Astrocyte (in vitro differentiated cells and primary cell): Measurements from ENCODE around the gene SAMD4A. TPM values are rescaled to one million over a fixed set of nuclear protein-coding genes. Genes with fewer than 3 reads are reported as not detected.

Experiments used
- DNase-seq: peaks from one replicate; pipeline ENCODE4 v3.0.0-alpha.2; 2010; ENCODE audit warnings: low read depth
- FAIRE-seq: peaks from 2 replicates; lab custom pipeline; 2011; peaks lifted over from hg19 to GRCh38; lab: Jason Lieb, UNC
- H2AFZ ChIP-seq: 2 replicates; pipeline ENCODE4 v1.6.0; 2012; ENCODE audit warnings: low read depth, low read length, inconsistent platforms
- H3K27ac ChIP-seq: 2 replicates; pipeline ENCODE4 v1.5.1; 2011; ENCODE audit warnings: low read depth, low read length, inconsistent platforms
- H3K27me3 ChIP-seq: 2 replicates; pipeline ENCODE4 v1.6.0; 2011; ENCODE audit warnings: low read length, inconsistent platforms; ENCODE audit not compliant: insufficient read depth
- H3K36me3 ChIP-seq: 2 replicates; pipeline ENCODE4 v1.5.1; 2011; ENCODE audit warnings: low read length, inconsistent platforms; ENCODE audit not compliant: insufficient read depth
- H3K4me1 ChIP-seq: 2 replicates; pipeline ENCODE4 v1.5.1; 2011; ENCODE audit warnings: low read length, inconsistent platforms; ENCODE audit not compliant: insufficient read depth
- H3K4me2 ChIP-seq: 2 replicates; pipeline ENCODE4 v1.6.0; 2012; ENCODE audit warnings: low read length, inconsistent platforms
- H3K4me3 ChIP-seq: 2 replicates; pipeline ENCODE4 v1.5.1; 2011; ENCODE audit warnings: low read depth, mild to moderate bottlenecking, low read length, inconsistent platforms; ENCODE audit not compliant: insufficient read depth
- H3K79me2 ChIP-seq: 2 replicates; pipeline ENCODE4 v1.6.0; 2012; ENCODE audit warnings: mild to moderate bottlenecking, low read length, inconsistent platforms; ENCODE audit not compliant: insufficient read depth
- H3K9ac ChIP-seq: 2 replicates; pipeline ENCODE4 v1.6.0; 2012; ENCODE audit warnings: mild to moderate bottlenecking, low read length, inconsistent platforms
- H3K9me3 ChIP-seq: 2 replicates; pipeline ENCODE4 v1.5.1; 2012; ENCODE audit warnings: low read depth, mild to moderate bottlenecking, low read length, inconsistent platforms; ENCODE audit not compliant: insufficient read depth
- H4K20me1 ChIP-seq: 2 replicates; pipeline ENCODE4 v1.6.0; 2012; ENCODE audit warnings: low read length, inconsistent platforms; ENCODE audit not compliant: insufficient read depth
- H3K27ac Mint-ChIP-seq: one replicate; pipeline ENCODE4 v1.8.0; 2021; ENCODE audit warnings: mild to moderate bottlenecking, mixed read lengths; ENCODE audit not compliant: unreplicated experiment
- H3K27me3 Mint-ChIP-seq: one replicate; pipeline ENCODE4 v1.8.0; 2021; ENCODE audit warnings: low read depth, mixed read lengths; ENCODE audit not compliant: unreplicated experiment
- H3K36me3 Mint-ChIP-seq: one replicate; pipeline ENCODE4 v1.8.0; 2021; ENCODE audit warnings: low read depth, mixed read lengths; ENCODE audit not compliant: unreplicated experiment
- H3K4me1 Mint-ChIP-seq: one replicate; pipeline ENCODE4 v1.8.0; 2021; ENCODE audit warnings: low read depth, mixed read lengths; ENCODE audit not compliant: unreplicated experiment
- H3K4me3 Mint-ChIP-seq: one replicate; pipeline ENCODE4 v1.8.0; 2021; ENCODE audit warnings: mild to moderate bottlenecking, moderate library complexity, mixed read lengths; ENCODE audit not compliant: unreplicated experiment
- H3K9me3 Mint-ChIP-seq: one replicate; pipeline ENCODE4 v1.8.0; 2021; ENCODE audit warnings: mild to moderate bottlenecking, mixed read lengths; ENCODE audit not compliant: unreplicated experiment
- CTCF ChIP-seq: IDR thresholded peaks from 2 replicates; pipeline ENCODE4 v1.5.1; 2011; ENCODE audit warnings: low read depth, mild to moderate bottlenecking, inconsistent platforms, low read length, moderate library complexity; ENCODE audit not compliant: insufficient read depth
- EZH2 ChIP-seq: IDR thresholded peaks from 2 replicates; pipeline ENCODE4 v1.6.1; 2012; ENCODE audit warnings: mild to moderate bottlenecking, low read length, inconsistent platforms; ENCODE audit not compliant: insufficient read depth
- total RNA-seq: library from RNA; stranded (reverse); gene quantifications from 2 replicates; pipeline ENCODE4 v1.2.1, GENCODE V29; 2021

The SAMD4A gene
- total RNA-seq, 1 donor from 2014 or later: 68.2 TPM

- H3K9me3 Mint-ChIP-seq: peaks cover 2% of the 10 kb centered on the region
- Histone ChIP-seq H3K27me3 (no peaks in the 10 kb centered on the region), H4K20me1 (peaks cover 34% of the 10 kb centered on the region), H3K9me3 (no peaks in the 10 kb centered on the region), H3K4me2 (peak overlapping the region; percentile 87), H3K79me2 (peaks cover 70% of the 10 kb centered on the region), H3K9ac (peak overlapping the region; percentile 96), H3K4me3 (peak overlapping the region; percentile 54), H3K4me1 (peaks cover 36% of the 10 kb centered on the region), H2AFZ (no peak overlapping the region), H3K36me3 (peaks cover 14% of the 10 kb centered on the region), H3K27ac (peak overlapping the region; percentile 44)
- H3K36me3 Mint-ChIP-seq: peaks cover 35% of the 10 kb centered on the region
- DNase-seq (peak; percentile 33), FAIRE-seq (no peak)
- peak overlapping the region; percentile 99 for H3K4me3 Mint-ChIP-seq
- H3K27me3 Mint-ChIP-seq: no peaks in the 10 kb centered on the region
- peaks cover 21% of the 10 kb centered on the region for H3K4me1 Mint-ChIP-seq
- peak overlapping the region; percentile 76 for H3K27ac Mint-ChIP-seq
- TF ChIP-seq CTCF: no peak
- TF ChIP-seq EZH2: no peak
Observed at GRCh38 chr14:54568821-54569595, 2.1 kb downstream of the SAMD4A start.

- TF ChIP-seq CTCF (no peak), EZH2 (no peak)
- no peaks in the 10 kb centered on the region for H3K9me3 ChIP-seq
- Mint-ChIP-seq H3K9me3 (peaks cover 2% of the 10 kb centered on the region), H3K27ac (peak overlapping the region; percentile 76), H3K4me3 (peak overlapping the region; percentile 99), H3K4me1 (peaks cover 28% of the 10 kb centered on the region), H3K36me3 (peaks cover 40% of the 10 kb centered on the region), H3K27me3 (no peaks in the 10 kb centered on the region)
- H3K4me1 ChIP-seq: peaks cover 26% of the 10 kb centered on the region
- peak overlapping the region; percentile 74 for H3K27ac ChIP-seq
- H3K4me2 ChIP-seq: peak overlapping the region; percentile 87
- no peak for FAIRE-seq
- H3K36me3 ChIP-seq: peaks cover 14% of the 10 kb centered on the region
- H3K9ac ChIP-seq: peak overlapping the region; percentile 54
- H4K20me1 ChIP-seq: peaks cover 43% of the 10 kb centered on the region
- H3K27me3 ChIP-seq: no peaks in the 10 kb centered on the region
- H3K4me3 ChIP-seq: peak overlapping the region; percentile 41
- peaks cover 80% of the 10 kb centered on the region for H3K79me2 ChIP-seq
- H2AFZ ChIP-seq: no peak overlapping the region
- no peak for DNase-seq
Observed at GRCh38 chr14:54570047-54570446, 3.1 kb downstream of the SAMD4A start.
